Measurements from ENCODE around the gene FAM184A.

GRCh38 chr6:119020597-119021561 lies 57.6 kb downstream of the FAM184A start:
- TF ChIP-seq, protein P1, sequence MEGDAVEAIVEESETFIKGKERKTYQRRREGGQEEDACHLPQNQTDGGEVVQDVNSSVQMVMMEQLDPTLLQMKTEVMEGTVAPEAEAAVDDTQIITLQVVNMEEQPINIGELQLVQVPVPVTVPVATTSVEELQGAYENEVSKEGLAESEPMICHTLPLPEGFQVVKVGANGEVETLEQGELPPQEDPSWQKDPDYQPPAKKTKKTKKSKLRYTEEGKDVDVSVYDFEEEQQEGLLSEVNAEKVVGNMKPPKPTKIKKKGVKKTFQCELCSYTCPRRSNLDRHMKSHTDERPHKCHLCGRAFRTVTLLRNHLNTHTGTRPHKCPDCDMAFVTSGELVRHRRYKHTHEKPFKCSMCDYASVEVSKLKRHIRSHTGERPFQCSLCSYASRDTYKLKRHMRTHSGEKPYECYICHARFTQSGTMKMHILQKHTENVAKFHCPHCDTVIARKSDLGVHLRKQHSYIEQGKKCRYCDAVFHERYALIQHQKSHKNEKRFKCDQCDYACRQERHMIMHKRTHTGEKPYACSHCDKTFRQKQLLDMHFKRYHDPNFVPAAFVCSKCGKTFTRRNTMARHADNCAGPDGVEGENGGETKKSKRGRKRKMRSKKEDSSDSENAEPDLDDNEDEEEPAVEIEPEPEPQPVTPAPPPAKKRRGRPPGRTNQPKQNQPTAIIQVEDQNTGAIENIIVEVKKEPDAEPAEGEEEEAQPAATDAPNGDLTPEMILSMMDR (IDR thresholded peaks at IDR 0.05): no peak
- no peak for TF ChIP-seq ZNF121 (CRISPR knock-in tag; IDR thresholded peaks at IDR 0.05)

Measured in WTC11 (cell line).